Measurements from ENCODE around the gene STRAP.

DNA sequence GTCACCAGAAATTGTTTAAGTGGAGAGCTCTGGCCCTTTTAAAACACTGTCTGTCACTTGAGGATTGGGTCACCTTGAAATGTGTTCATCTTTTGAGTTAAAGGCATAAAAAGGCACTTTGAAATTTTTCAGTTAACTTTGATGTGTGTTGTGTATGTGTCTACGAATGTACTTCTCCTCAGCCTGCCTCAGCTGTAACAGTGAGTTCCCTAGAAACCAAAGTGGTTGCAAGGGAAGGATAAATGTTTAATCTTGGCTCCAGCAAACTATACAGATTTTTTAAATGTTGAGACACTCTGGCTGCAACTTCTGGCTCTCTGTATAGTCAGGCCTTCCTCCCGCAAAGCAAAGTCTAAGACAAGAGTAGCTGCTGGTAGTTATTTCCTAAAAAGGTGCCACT lies 37.2 kb downstream of the STRAP start:
- TF ChIP-seq GATA1 (IDR thresholded peaks at IDR 0.05; ENCODE audit: low read depth, low read length) (no peak), POLR2A (IDR thresholded peaks at IDR 0.05; ENCODE audit: low read length) (no peak)
